ENCODE measurements around the gene RAPGEF2. TPM values are rescaled to one million over a fixed set of nuclear protein-coding genes. Genes with fewer than 3 reads are reported as not detected.

Gene RAPGEF2
- total and polyA plus RNA-seq, 2 donors from 2014 or later = 6.9 to 50.6 TPM

GRCh38 chr4:159144112-159144694 is 41.3 kb downstream of the RAPGEF2 start:
- DNase-seq (no peak), FAIRE-seq (no peak)
- Histone ChIP-seq H3K4me1 (ENCODE audit: control insufficient read depth in 2 of 3, insufficient read depth in 2 of 3, low read depth in 1 of 3, low read length in 3 of 3) (peaks cover 0 to 9% (median 3%) of the 10 kb centered on the region in 3 donors), H3K27me3 (ENCODE audit: control insufficient read depth, insufficient read depth, low read length) (no peaks in the 10 kb centered on the region), H3K4me3 (ENCODE audit: low read length in 3 of 3) (no peak overlapping the region), H3K9ac (ENCODE audit: low read length in 3 of 3) (no peak overlapping the region), H3K36me3 (ENCODE audit: control insufficient read depth in 2 of 3, insufficient read depth in 3 of 3, low read length in 3 of 3) (no peaks in the 10 kb centered on the region), H3K9me3 (ENCODE audit: control insufficient read depth in 2 of 3, insufficient read depth in 1 of 3, low read length in 3 of 3) (no peaks in the 10 kb centered on the region), H3K27ac (ENCODE audit: low read depth in 2 of 2, low read length in 2 of 2) (no peak overlapping the region)
- intact Hi-C loops (cut with DNase I) = no loop called here
- TF ChIP-seq, protein P1, sequence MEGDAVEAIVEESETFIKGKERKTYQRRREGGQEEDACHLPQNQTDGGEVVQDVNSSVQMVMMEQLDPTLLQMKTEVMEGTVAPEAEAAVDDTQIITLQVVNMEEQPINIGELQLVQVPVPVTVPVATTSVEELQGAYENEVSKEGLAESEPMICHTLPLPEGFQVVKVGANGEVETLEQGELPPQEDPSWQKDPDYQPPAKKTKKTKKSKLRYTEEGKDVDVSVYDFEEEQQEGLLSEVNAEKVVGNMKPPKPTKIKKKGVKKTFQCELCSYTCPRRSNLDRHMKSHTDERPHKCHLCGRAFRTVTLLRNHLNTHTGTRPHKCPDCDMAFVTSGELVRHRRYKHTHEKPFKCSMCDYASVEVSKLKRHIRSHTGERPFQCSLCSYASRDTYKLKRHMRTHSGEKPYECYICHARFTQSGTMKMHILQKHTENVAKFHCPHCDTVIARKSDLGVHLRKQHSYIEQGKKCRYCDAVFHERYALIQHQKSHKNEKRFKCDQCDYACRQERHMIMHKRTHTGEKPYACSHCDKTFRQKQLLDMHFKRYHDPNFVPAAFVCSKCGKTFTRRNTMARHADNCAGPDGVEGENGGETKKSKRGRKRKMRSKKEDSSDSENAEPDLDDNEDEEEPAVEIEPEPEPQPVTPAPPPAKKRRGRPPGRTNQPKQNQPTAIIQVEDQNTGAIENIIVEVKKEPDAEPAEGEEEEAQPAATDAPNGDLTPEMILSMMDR (IDR thresholded peaks at IDR 0.05; ENCODE audit: borderline replicate concordance, extremely low read depth, insufficient read depth) = no peak

- no peaks in the 10 kb centered on the region for H3K27me3 ChIP-seq (ENCODE audit: control insufficient read depth, insufficient read depth, low read length)
- no peak overlapping the region for H3K9ac ChIP-seq (ENCODE audit: low read length in 3 of 3)
- H3K36me3 ChIP-seq (ENCODE audit: control insufficient read depth in 2 of 3, insufficient read depth in 3 of 3, low read length in 3 of 3) = no peaks in the 10 kb centered on the region
- DNase-seq = no peak
- no peak overlapping the region for H3K27ac ChIP-seq (ENCODE audit: low read depth in 2 of 2, low read length in 2 of 2)
- intact Hi-C loops (cut with DNase I) = no loop called here
- no peak for FAIRE-seq
- no peaks in the 10 kb centered on the region for H3K9me3 ChIP-seq (ENCODE audit: control insufficient read depth in 2 of 3, insufficient read depth in 1 of 3, low read length in 3 of 3)
- TF ChIP-seq, protein P1 (IDR thresholded peaks at IDR 0.05; ENCODE audit: borderline replicate concordance, extremely low read depth, insufficient read depth) = no peak
- H3K4me1 ChIP-seq (ENCODE audit: control insufficient read depth in 2 of 3, insufficient read depth in 2 of 3, low read depth in 1 of 3, low read length in 3 of 3) = peaks cover 4 to 6% (median 4%) of the 10 kb centered on the region in 3 donors
- no peak overlapping the region for H3K4me3 ChIP-seq (ENCODE audit: low read length in 3 of 3)
Measured at GRCh38 chr4:159145318-159145991, 42.6 kb downstream of the RAPGEF2 start.

GRCh38 chr4:159145992-159146330 is 43.1 kb downstream of the RAPGEF2 start:
- intact Hi-C loops (cut with DNase I) = no loop called here
- Histone ChIP-seq H3K36me3 (ENCODE audit: control insufficient read depth in 2 of 3, insufficient read depth in 3 of 3, low read length in 3 of 3) (no peaks in the 10 kb centered on the region), H3K9ac (ENCODE audit: low read length in 3 of 3) (no peak overlapping the region), H3K9me3 (ENCODE audit: control insufficient read depth in 2 of 3, insufficient read depth in 1 of 3, low read length in 3 of 3) (no peaks in the 10 kb centered on the region), H3K27ac (ENCODE audit: low read depth in 2 of 2, low read length in 2 of 2) (no peak overlapping the region), H3K27me3 (ENCODE audit: control insufficient read depth, insufficient read depth, low read length) (no peaks in the 10 kb centered on the region), H3K4me3 (ENCODE audit: low read length in 3 of 3) (no peak overlapping the region), H3K4me1 (ENCODE audit: control insufficient read depth in 2 of 3, insufficient read depth in 2 of 3, low read depth in 1 of 3, low read length in 3 of 3) (peaks cover 4 to 11% (median 9%) of the 10 kb centered on the region in 3 donors)
- TF ChIP-seq, protein P1 (IDR thresholded peaks at IDR 0.05; ENCODE audit: borderline replicate concordance, extremely low read depth, insufficient read depth) = no peak
- DNase-seq (no peak), FAIRE-seq (no peak)

Measured in kidney (tissue), 14 donors.